NCI-H2196 treated with DMSO at 0.1 percent for 48 hours (cell line): Measurements from ENCODE around the gene ADAM15.

Source experiments
- DNase-seq: peaks from one replicate; lab custom pipeline; 2025; ENCODE audit not compliant: unreplicated experiment; lab: John Stamatoyannopoulos, UW

Gene ADAM15

DNA sequence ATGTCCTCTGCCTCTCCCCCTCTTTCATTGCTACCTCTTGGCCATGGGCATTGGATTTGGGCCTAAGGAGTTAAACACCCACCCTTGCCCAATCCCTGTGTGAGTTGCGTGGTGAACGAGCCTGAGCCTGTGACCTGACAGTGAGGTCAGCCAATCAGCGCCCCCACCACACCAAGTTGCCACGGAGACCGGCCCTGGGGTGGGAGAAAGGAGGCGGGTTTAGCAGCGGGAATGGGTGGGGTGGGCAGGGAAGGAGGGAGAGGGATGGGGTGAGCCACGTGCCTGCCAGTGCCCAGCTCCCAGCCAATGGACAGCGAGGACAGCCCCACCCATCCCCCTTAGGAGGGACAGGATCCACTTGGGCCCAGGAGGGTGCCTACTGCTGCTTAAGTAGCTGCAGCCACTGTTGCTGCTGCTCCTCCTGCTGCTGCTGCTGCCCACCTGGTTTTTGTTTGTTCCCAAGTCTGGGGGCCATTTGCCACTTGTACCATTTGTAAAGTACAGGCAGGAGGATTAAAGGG, 39.0 kb upstream of the ADAM15 start:
- DNase-seq = peak; percentile 85

DNA sequence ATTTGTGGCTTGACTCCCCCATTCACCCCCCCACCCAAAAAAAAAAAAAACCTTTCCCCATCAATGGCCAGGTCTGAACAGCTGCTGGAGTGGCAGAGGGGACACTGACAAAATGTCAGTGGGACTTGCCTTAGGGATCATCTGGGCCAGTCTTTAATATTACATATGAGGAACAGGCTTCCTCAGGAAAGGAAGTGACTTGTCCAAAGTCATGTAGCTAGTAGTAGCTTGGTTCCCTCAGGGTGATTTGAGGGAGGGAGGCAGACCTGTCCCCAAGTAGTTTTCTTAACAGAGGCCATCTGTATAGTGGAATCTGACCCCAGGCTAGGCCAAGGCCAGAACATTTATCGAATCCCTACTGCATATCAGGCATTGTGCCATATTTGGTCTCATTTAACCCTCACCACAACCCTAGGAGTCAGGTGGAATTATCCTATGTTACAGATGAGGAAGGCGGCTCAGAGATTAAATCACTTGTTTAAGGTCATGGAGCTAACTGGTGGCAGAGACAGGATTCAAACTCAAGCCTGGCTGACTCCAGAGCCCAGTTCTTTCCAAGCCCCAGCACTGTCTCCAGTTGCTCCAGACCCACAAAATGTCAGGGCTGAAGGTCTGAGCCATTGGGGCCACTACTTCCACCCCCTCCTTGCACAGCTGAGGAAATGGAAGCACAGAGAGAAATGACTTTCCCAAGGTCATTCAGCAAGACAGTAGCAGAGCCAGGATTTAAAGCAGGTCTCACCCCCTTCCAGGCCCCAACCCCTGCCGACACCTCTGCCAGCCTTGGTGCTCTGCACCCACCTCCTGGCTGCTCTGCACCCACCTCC, 38.1 kb upstream of the ADAM15 start:
- no peak for DNase-seq

DNA sequence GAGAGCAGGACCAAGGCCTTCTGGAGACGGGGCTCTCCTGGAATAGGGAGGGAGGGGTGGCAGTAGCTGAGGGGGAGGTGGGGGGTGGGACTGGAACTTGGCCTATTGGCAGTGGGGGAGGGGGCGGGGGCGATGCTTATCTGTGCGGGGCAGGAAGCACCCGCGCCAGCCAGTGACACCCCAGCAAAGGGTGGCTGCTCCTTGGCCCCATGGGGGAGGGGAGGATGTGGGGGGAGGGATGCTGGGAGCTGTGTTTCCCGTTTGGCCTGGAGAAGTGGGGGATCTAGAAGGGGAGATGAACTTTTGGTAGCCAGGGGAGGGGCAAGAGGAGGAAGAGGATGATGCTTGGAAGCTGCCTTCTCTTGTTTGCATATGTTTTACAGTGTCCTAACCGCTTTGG, 37.5 kb upstream of the ADAM15 start:
- no peak for DNase-seq

DNA sequence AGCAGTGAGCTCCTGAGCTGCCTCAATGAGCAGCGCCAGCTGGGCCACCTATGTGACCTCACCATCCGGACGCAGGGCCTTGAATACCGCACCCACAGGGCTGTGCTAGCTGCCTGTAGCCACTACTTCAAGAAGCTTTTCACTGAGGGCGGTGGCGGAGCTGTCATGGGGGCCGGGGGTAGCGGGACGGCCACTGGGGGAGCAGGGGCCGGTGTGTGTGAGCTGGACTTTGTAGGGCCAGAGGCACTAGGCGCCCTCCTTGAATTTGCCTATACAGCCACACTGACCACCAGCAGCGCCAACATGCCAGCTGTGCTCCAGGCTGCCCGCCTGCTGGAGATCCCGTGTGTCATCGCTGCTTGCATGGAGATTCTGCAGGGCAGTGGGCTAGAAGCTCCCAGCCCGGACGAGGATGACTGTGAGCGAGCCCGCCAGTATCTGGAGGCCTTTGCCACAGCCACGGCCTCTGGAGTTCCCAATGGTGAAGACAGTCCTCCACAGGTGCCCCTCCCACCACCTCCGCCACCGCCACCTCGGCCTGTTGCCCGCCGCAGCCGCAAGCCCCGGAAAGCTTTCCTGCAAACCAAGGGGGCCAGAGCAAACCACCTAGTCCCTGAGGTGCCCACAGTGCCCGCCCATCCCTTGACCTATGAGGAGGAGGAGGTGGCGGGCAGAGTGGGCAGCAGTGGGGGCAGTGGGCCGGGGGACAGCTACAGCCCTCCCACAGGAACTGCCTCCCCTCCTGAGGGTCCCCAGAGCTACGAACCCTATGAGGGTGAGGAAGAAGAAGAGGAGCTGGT, 36.2 kb upstream of the ADAM15 start:
- DNase-seq = no peak

DNA sequence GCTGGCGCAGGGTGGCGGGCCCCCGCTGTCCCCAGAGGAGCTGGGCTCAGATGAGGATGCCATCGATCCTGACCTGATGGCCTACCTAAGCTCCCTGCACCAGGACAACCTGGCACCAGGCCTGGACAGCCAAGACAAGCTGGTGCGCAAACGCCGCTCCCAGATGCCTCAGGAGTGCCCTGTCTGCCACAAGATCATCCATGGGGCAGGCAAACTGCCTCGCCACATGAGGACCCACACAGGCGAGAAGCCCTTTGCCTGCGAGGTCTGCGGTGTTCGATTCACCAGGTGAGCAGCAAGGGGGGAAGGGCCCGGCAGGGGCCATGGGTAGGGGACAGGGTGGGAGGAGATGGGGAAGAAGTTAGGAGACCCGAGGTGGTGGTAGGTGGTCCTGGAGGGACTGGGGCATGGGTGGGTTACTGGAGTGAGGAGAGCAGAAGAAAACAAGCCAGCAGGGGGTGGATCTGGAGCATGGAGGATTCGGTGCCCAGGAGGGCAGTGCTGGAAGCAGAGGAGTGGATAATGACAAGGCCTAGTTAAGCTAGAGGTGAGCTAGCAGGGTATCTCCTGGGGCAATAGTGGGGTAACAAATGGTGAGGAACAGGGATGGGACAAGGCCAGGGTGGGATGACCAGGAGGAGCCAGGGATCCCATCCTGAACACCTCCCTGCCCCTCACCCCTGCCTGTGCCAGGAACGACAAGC, 35.4 kb upstream of the ADAM15 start:
- DNase-seq = no peak

DNA sequence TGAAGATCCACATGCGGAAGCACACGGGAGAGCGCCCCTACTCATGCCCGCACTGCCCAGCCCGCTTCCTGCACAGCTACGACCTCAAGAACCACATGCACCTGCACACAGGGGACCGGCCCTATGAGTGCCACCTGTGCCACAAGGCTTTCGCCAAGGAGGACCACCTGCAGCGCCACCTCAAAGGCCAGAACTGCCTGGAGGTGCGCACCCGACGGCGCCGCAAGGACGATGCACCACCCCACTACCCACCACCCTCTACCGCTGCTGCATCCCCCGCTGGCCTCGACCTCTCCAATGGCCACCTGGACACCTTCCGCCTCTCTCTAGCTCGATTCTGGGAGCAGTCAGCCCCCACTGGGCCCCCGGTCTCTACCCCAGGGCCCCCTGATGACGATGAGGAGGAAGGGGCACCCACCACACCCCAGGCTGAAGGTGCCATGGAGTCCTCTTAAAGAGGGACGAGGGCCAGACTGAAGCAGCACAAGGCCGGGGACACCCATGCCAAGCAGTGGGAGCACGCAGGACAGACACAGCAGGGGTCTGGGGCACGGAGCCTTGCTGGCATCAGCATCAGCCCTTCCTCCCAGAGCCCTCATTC, 34.8 kb upstream of the ADAM15 start:
- DNase-seq = no peak

DNA sequence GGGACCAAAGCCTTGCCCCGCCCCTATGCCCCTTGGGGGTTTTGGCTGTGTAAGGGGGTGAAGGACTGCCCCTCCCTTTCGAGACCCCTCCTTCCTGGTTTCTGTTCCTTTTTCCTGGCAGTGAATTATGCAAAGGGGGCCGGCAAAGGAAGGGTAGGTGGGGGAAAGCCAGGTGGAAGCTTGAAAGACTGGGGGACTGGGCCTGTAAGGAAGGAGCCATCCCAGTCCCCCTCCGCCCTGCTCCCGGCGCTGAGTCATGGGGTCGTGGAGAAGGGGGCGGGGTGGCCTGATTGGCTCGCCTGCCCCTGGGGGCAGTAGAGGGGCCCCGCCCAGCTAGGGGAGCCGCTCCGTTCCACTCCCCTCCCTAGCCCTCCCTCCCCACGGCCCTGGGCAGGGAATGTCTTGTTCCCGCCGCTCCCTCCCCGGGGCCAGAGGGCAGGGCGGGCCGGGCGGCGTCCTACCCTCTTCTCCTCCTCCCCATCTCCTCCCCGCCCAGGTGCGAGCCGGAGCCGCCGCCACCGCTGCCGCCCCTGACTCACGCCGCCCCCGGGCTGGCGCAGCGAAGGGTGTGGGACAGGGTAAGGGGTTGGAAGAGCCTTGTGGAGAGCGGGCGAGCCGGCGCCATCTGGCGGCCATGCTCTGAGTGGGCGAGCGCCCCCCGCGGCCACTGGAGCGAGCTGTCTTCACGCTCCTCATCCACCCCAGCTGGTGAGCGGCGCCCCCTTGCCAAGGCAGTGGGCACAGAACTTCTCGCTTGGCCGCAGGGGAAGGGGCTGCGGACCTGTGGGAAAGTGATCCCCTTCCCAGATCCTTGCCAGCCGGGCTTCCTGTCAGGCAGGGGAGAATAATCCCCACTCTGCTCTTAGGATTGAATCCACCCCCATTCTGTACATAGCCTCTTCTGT, 33.8 kb upstream of the ADAM15 start:
- DNase-seq = peak; percentile 53

DNA sequence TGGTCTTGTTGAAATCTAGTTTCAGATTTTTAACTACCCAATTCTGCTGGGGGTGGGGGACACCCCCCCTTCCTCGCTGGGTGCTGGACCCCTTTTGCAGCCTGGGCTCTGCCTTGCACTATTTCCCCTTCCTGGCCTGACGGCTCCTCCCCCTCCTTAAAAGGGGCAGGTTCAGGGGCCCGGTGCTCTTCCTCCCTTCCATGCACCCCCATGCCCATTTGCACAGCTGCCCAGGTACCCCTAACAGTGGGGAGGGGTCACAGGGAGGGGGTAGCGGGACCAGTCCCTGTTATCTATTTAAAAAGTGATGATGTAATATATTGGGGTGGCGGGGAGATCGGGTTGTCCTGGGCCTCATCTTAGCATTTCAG, 33.2 kb upstream of the ADAM15 start:
- DNase-seq = no peak

DNA sequence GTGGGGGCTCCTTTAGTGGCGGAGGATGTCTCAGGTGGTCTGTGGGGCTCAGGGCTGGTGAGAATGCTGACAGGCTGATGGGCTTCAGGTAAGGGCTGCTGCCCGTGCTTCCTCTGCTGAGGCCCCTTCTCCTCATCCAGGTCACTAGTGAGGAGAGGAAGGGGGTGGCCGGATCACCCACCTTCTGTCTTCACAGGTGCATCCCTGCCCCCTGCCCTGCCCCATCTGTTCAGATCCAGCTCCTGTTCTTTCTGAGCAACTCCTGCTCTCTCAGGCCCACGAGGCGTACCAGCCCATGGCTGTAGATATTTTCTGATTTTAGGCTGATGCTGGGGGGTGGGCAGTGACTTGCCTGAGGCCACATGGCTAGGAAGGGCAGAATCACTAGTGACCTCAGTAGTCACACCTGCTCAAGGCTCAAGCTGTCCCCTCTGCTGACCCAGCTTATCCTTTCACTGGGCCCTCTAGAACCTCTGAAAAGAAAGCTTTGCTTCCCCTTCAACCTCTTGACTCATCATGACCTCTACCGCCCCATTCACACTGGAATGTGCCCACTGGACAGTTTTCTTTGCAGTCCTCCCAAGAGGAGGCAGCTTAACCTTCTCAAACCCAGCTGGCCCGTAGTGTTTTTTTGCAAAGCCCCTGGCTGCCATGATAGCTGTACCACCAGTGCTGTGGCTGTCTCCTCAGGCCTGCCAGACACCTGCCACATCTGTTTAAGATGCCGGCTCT, 32.3 kb upstream of the ADAM15 start:
- DNase-seq = no peak

DNA sequence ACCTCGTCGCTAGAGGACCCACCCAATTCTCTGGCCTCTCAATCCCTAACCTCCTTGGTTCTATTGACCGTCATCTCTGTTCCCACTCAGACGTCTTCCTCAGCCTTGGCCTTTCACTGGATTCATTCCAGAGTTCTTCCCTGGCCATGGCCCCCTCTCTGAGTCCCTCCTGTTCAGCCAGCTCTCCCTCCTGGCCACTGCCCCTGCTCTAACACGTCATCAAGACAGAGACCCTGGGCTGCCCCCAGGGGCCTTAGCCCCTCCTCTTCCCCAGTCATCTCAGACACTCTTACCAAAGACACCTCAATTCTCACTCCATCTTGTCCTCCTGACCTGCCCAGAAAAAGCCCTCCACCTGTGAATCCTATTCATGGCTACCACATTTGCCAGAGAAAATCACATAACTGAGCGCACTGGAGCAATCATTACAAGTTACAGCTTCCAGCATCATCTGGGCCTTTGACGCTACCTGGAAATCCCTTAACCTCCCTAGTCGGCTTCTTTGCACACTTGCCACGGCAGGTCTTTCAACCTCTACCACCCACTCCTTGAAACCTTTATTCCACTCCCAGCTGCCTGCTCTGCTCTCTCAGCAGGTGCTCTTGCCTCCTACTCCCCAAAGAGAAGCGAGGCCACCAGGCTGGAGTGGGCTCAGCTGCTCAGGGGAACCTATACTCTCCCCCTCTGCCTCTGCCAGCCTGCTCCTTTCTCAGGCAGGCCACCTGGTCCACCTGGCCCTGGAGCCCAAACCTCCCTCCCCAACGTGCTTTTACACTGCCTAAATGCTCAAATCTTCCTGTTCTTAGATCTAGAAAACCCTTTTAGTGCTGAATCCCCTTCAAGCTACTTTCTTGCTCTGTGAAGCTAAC, 31.5 kb upstream of the ADAM15 start:
- no peak for DNase-seq

DNA sequence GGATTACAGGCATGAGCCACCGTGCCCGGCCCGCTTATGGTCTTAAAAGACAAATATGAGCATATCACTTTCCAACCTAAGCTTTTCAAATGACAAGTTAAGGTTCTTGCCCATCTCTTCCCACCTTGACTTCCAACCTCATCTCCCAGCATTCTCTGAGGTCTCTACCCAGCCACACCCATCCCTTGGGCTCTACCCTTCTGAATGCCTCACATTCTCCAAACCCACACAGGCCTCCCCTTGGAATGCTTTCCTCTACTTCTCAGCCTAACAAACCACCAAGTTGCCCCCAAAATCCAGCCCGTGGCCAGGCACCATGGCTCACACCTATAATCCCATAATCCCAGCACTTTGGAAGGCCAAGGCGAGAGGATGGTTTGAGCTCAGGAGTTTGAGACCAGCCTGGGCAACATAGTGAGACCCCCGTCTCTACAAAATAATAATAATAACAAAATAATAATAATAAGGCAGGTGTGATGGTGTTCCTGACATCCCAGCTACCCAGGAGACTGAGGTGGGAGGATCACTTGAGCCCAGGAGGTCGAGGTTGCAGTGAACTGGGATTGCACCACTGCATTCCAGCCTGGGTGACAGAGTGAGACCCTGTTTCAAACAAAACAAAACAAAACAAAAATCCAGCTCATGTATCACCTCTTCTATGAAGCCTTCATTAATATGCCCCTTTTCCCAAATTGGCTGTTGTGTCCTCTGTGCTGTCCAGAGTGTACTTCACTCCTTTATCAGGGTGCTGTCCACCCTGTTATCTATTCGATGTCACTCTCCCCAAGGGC, 28.8 kb upstream of the ADAM15 start:
- DNase-seq = no peak

DNA sequence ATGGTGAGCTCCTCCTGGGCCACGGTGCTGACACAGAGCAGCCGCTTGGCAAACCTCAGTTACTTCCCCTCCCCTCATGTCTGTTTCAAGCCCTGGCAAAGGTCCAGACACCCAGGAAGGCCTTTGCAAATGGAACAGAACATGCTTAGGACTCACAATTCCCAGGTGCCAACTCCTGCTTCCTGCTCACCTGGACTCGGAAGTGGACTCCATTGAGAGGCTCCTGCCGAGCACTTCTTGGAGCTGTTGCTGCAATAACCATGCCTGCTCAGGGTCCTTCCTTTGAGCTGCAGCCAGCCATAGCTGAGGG, 28.2 kb upstream of the ADAM15 start:
- DNase-seq = no peak

DNA sequence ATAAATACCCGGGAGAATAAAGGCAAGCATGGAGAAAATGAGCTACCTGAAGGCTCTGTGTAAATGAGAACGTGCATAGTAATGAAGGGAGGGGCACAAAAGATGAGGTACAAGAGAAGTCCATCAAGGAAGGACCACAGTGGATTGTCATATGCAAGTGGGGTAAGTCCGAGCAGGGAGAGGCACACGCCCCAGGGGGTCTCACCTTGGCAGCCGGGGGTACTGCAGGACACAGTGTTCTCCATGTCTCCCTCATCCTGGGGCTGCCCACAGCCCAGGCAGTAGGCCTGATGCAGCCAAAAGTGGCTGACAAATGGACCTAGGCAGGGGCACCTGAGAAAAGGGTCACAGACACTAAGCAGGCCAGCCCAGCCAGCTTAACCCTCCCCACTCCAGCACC, 27.5 kb upstream of the ADAM15 start:
- DNase-seq = no peak

DNA sequence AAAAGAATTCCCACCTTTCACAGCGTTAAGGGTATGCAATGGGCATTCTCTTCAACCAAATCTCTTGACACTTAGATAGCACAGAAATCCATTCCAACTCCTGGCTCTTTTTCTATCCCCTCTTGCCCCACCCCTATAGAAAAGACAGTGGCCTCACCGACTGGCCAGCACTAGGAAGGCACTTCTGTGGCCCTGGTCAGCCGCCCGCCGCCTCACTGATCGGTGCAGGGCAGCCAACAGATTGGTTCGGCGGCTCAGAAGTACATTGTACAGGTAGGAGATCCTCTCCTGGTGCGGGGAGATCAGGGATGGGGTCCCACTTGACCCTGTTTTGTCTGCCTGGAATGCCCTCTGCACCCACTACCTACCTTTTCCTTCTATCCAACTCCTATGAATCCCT, 26.8 kb upstream of the ADAM15 start:
- no peak for DNase-seq

DNA sequence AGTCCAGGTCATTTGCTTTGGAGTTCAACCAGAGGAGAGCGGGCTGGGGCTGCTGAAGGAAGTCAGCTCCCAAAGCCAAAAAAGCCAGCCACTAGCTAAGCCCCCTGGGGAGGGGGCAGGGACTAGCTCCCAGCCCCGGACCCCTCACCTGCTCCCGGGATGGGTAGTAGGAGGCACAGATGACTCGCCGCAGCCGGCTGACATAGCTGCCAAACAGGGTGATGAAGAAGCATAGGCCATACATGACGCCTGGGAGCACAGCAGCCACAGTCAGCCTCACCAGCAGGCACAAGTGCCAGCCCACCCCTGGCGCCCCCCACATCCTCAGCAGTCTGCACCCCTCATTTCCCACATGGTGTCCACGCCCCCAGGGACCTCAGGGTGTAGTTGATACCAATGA, 25.0 kb upstream of the ADAM15 start:
- no peak for DNase-seq

DNA sequence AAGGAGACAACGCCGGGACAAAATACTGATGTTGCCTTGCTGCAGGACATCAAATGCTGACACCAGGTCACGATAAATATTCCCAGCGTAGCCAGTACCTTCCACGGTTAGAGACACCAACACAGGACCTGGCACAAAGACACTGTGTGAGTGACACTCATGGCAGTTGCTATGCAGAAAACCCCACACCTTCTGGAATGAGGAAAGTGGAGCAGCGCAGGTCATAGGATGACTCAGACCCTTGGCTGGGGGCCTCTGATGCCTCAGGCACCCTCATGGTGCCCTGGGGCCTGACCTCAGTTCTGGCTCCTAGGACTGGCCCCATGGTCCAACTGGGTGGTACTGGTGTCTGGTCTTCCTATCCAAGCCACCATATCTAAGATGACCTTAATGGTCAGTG, 24.5 kb upstream of the ADAM15 start:
- DNase-seq = no peak

DNA sequence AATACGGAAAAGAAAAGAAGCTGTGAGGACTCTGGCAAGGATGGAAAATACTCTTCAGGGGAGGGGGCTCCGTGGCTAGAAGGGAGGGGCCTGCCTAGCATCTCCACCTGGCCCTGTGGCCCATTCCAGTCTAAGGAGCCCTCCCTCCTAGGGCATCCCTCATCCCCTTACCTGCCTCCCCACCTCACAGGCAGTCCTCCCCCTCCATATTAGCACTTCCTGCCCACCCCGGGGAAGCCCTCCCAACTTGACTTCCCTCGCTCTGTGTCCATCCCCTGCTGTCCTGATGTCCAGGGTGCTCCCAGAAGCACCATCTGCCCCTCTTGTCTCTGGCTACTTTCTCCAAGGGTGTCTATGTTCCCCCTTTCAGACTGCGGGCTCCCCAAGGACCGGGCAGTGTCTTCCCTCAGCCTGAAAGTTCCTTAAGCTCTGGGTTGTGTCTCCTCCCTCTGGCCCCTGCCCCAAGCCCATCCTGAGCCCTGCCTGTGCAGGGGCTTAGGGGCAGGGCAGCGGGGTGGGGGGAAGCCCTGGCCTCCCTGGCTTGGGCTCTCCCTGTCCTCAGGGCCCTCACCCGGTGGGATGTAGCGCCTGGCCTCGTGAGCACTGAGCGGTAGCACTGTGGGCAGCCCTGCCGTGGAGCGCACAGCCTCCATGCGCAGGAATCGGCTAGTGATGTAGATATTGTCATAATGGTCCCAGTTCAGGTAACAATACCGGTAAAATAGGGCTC, 21.4 kb upstream of the ADAM15 start:
- no peak for DNase-seq
